ENCODE results near the gene ZFHX3. TPM values are rescaled to one million over a fixed set of nuclear protein-coding genes. Genes with fewer than 3 reads are reported as not detected.

The ZFHX3 gene
- total RNA-seq, 2 experiments from 2014 or later = 0.15 to 0.32 TPM

DNA sequence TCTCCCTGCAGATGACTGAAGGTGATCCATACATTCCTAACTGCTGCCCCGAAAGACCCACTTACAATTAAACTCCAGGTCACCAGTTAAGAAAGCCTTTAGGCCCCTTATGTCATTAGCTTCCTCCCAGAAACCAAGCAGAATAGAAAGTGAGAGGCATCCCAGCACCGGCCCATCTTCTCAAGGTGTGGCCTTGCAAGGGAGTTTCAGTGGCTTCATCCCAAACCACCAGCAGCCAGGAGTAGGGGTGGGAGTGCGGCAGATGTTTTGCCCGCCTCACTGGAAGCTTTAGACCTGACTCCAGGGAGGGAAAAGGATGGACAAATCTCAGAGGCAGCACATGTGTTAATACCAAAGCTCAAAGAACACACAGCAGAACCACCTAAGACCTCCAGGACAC, 5.1 kb downstream of the ZFHX3 start:
- CTCF ChIA-PET = no interaction called here
- POLR2A ChIA-PET = no interaction called here

DNA sequence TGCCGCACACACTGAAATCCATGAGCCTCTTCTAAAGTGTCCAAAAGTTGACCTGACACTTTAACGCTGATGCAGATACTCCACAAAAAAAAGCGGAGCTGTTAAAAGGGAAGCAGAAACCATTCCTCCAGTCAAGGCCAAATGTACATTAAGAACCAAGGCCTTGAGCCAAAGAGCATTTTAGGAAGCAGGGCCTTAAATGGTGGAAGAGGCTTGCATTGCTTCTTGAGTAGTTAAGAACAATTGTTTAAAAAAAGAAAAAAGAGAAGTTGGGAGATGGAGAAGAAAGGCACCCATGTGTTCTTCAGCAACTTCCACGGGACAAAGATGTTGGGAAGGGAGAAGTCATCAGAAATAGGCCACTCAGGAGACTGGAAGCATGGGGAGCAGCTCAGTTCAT, 6.3 kb downstream of the ZFHX3 start:
- ChIA-PET POLR2A (no interaction called here), CTCF (no interaction called here)

DNA sequence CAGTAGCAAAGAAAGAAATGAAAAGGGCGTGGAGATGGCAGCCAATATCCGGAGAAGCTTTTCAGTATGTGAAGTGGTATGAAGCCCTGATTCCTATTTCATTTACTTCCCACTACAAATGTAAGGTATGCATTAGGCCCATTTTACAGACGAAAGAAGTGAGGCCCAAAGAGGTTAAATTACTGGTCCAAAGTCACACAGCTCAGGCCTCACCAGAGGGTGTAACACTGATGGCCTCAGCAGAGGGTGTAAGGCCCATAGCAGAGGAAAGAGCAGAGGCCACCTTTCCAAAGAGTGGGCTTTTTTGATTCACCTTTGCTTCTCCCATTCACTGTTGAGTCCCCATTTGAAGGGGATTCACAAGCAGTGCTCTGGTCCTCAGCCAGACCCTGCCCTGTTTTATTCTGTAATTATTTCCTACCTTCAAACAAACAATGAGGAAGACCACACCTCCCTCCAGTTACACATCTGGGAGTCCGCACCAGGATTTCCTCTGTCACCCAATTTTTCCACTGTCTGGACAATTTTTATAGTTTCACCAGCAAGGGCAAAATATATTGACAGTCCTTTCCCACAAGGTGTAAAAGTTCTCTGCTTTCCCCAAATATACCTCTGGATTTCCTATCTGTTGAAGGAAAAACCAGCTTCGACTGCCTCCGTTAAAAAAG, 7.1 kb downstream of the ZFHX3 start:
- ChIA-PET POLR2A (no interaction called here), CTCF (no interaction called here)

DNA sequence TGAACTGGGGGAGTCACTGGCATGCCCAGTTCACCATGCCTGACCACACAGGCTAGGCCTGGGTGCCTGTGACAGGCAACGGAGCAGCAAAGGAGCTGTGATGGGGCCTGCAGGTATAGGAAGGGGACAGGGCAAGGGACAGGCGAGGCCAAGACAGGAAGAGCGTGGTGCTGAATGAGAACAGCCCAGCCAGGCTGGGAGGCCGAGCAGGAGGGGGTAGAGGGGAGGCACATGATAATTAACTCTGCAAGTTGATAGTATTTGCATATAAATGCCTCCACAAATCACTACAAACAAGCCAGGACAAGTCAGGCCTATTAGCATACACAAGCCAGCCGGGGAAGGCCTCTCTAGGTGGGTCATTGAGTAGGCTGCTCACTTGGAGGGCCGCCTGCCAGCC, 7.8 kb downstream of the ZFHX3 start:
- POLR2A ChIA-PET = no interaction called here
- CTCF ChIA-PET = no interaction called here

DNA sequence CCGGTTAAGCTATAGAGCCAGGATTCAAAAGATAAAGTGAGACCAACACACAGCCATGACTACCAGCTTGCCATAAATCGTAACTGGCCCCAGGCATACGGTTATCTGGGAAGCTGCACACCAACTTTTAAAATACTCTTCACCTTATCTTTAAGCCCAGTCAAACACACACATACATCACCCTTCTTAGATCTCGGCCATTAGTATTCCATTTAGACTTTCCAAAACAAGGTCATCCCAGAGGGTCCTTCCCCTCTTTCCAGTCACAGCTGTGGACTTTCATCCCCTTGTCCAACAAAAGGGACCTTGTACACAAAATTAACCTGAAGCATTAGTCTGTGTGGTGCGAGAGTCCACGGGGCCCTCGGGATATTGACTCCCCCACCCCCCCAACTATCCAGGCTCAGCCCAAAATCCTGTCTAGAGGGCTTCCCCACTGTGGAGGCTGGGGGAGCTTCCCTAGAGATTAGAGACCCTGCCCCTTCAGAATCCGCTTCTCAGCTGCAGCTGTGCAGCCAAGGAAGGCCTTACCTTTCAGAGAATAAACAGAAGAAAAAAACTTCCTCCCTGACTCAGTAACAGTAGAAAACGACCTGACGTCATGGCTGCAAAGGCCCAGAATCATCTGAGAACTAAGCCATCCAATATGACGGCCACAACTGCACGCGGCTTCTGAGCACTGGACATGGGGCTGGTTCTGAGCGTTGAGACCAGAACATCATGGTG, 9.9 kb downstream of the ZFHX3 start:
- POLR2A ChIA-PET = no interaction called here
- CTCF ChIA-PET = no interaction called here

DNA sequence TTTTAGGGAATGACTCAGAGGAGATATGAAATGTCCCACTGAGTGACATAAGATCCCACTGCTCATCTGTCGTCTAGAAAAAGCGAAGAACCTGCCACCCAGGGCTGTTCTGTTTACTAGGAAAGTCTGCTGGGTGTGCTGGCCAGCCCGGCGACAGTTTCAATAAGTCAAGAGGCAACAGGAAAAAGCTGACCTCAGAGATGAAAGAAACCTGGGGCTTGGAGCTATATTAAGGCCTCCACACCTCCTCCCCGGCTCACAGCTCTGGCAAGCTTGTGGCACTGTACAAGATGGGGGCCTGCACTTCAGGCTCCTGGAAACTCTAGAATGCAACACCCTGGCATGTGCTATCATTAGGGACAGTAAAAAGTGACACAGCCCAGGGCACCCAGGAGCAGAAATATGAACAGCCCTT, 10.6 kb downstream of the ZFHX3 start:
- ChIA-PET CTCF (no interaction called here), POLR2A (no interaction called here)

DNA sequence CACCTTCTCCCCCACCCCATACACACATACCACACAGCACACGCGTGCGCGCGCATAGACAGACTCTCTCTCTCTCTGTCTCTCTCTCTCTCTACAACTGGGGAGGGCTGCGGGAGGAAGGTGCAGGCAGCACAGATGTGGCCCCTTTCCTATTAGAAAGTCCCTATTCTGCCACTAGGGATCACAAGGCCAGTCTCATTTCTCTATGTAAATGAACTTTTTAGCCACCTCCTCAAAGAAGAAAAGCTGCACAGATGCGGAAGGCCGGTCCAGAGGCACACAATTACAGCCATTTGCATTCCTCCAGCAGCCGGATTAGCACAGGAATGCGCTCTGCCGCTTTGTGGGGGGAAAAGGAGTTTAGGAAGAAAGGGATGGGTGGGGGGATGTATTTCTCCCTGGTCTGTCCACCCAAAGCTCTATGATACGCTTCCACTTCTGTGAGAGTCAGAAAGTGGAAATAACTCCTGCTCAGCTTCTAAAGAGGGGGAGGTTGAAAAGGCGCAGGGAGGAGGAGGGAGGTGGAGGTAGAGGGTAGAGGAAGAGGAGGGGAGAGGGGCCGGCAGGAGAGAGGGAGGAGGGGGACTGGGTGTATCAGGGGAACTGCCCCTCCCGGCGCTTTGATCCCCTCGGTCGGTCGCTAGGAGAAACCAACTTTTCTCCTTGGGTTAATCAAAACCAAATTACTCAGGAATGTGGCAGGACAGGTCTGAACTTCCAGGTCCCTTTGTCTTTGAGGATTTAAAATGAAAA, 11.7 kb downstream of the ZFHX3 start:
- POLR2A ChIA-PET = no interaction called here
- CTCF ChIA-PET = no interaction called here

DNA sequence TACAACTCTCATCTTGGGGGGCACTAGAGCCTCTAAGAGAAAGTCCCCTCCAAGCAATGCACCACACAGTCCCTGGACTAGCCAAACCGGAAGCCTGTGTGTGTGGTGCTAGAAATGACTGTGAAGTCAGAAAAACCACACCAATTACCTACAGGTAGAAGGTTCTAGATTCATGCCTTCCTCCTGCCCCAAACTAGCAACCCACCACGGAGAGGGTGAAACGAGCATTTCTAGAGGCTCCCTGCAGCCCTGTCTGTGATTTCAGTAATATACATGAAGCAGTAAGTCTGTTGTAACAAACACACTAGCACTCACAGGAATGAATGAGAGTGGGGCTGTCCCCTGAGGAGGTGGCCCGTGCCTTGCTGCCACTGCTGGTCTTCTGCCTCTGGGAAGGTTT, 13.6 kb downstream of the ZFHX3 start:
- ChIA-PET CTCF (no interaction called here), POLR2A (no interaction called here)

DNA sequence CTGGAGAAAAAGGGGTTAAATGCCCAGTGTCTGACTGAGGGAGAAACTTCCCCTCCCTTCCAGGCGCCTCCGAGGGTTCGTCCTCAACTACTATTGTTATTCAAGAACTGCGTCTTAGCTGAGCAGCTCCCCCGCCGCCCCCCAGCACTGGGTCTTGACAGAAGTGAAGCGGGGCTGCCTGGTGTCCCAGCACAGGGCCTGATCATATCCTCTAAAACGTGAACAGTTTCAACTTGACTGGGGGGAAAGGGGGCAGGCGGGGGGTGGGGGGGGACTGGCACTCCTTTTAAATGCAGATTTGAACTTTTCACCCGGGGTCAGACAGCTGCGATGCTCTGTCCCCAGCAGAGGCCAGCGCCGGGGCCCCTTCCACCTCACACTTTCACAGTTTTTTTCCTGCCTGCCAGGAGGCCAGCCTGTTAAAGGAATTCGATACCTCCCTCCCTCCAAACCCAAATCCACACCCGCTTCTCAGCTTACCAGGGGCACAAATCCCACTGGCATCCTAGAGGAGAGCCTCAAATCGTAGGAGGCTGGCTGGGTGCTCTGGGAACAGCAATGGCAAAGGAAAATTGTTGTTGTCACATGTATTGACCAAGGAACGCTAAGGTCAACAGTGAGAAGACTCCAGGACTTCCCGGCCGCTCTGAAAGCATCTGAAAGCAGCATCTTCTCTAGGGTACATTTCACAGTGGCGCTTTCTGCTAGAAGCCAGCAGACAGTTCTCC, 14.5 kb downstream of the ZFHX3 start:
- CTCF ChIA-PET = no interaction called here
- POLR2A ChIA-PET = no interaction called here

DNA sequence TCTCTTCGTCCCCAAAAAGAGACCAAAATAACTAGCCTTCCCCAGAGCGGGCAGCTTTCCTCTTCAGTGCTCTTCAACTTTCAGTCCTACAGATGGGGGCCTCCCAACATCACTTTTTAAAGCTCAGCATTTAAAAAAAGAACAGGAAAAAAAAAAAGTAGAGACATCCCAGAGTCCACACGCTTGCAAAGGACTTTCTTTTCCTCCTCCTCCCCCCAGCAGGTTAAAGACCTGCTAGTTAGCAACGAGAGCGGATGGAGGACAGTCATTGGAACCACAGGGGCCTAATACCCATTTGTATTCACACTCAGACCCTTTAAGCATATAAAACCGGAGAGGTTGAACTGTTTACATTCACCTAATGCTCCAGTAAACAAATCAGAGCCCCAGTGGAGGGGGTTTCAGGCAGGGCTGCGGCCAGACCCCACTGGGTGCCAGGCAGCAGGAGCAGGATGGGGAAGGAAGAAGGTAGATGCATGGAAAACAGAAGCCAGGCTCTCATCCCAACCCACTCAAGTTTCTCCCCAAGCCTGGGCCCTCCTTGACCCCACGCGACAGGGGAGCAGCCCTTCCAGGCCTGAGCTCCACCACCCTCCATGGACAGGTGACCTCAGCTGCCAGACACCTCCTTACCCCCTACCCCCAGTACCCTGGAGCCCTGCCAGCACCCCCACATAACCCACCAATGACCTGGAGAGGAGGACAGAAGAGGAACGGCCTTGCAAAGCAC, 15.2 kb downstream of the ZFHX3 start:
- ChIA-PET POLR2A (no interaction called here), CTCF (no interaction called here)

DNA sequence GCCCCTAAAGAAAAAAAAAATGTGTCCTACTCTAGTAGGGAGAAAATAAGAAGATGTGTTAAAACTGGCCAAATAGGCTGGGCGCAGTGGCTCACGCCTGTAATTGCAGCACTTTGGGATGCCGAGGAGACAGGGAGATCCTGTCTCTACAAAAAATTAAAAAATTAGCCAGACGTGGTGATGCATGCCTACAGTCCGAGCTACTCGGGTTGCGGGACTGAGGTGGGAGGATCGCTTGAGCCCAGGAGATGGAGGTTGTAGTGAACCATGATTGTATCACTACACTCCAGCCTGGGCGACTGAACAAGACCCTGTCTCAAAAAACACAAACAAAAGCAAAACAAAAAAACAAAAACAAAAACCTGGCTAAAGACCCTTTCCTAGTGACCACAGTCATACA, 15.9 kb downstream of the ZFHX3 start:
- POLR2A ChIA-PET = no interaction called here
- CTCF ChIA-PET = no interaction called here

DNA sequence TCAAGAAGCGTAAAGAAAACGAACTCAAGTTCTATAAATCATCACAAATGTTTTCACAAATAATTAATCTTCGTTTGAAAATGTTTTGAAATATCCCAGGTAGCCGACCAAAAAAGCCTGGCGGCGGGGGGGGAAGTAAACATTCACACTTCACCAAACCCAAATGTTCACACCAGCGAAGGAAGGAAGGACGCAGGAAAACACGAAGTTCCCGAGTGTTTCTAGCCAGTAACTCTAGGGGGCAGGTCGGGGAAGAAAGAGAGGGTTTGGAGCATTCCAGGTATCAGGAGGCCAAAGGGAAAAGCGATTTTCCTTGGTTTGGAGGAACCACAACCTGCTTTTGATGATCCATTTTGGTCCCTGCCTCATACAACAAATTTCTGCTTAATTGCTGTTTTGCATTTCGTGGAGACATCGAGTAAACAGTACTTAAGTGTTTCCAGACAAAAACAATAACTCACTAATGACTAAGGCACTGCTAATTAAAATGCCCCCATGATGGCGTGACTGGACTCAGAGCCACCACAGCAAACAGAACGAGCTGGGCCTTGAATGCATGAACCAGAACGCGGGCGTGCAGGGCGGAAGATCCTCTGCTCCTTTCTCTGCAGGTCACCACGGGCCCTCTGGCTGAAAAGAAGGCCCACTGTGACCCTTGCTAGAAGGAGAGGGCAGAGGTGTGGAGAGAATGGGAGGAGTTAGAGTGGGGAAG, 16.6 kb downstream of the ZFHX3 start:
- ChIA-PET CTCF (no interaction called here), POLR2A (no interaction called here)

DNA sequence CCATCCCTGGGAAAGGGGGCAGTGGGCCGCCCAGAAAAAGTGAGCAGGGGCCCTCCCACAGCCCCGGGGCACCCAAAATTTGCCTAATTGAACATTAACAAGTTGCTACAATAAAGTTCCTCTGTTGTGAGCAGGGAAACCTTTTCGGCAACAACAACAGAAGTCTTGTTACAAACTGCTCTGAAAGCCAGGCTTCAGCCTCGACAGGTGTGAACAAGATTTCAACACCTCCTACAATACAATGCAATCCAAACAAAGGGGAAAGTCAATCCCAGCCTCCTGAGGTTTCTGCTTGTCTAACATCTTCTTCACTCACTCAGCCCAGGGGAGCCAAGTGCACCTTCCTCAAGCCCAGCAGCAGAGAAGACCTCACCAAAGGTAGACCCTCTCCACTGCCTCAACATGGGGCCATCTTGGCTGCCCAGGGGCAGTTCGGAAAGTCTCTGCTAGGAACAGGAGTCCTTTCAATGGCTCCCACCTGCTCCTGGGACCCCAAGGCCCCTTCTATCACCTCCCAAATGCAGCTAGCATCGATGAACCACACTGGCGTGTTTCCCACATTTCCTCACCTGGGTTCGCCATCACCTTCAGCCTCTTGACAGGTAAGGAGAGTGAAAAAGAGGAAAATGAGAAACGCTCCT, 19.1 kb downstream of the ZFHX3 start:
- CTCF ChIA-PET = no interaction called here
- POLR2A ChIA-PET = no interaction called here

DNA sequence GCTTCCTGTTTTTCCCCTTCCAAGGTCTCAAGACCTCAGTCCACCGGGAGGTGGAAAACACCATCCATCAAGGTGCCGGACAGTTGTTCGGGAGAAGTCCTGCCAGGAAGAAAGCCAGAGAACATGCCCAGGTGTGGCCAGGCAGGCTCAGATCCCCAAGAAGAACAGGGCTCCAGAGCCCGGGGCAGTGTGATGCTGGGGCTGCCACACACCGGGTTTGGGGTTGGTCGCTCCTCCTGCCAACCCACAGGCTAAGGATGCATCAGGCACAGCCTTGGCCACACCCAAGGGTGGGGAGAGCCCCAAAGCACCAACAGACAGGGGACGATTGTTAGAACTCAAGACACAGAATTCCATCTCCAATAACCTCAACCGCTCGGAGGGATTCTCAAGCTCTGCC, 19.7 kb downstream of the ZFHX3 start:
- POLR2A ChIA-PET = no interaction called here
- CTCF ChIA-PET = no interaction called here

DNA sequence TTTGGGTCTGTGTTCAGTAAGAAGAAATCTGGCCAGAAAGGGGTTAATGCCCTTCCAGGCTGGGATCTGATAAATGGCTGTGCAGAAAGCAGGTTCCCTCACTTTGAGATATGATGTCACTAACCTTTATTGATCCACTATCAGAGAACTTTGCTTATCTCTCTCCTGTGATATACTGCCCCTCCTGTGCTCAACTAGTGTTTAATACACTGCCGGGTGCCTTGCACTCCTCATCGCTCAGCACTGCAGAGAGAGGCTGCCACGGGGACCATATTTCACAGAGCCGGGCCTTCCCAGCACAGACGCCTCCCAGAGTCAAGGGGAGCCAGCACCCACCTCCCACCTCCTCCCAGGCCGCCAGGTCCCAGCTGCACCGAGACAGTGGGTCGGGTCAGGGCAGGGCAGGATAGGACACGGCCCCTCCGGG, 20.2 kb downstream of the ZFHX3 start:
- CTCF ChIA-PET = no interaction called here
- POLR2A ChIA-PET = no interaction called here

DNA sequence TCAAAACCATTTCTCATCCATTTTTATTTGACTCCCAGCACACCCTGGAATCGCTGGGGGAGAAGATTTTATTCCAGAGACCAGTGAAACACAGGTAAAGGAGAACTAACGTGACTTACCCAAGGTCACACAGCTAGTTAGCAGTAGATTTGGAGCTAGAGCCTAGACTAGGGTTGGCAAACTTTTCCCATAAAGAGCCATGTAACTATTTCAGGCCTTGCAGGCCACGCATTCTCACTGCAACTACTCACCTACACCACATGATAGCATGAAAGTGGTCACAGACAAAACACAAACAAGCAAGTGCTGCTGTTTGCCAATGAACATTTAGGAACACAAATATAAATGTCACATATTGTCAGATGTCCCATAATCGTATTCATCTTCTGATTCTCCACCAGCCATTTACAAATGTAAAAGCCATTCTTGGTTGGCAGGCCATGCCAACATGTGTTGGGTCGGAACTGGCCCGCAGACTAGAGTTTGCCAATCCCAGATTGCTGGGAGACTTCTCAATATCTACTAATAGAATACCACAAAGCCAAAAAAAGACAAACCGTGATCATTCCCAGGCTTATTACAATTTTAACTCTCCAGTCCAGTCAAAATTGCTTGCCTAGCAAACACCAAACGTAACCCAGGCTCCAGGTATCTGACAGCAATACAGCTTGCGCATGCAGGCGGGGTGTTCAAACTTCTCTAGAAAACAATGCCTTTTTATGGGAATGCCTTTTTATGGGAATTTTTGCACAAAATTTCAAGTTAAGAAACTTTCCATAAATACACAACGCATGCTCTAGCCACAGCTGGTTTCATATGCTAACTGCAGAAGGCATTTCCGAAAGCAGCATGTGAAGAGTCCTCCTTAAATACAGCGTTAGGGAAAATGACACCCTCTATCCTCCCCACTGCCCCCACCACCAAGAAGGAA, 20.9 kb downstream of the ZFHX3 start:
- ChIA-PET CTCF (no interaction called here), POLR2A (no interaction called here)

DNA sequence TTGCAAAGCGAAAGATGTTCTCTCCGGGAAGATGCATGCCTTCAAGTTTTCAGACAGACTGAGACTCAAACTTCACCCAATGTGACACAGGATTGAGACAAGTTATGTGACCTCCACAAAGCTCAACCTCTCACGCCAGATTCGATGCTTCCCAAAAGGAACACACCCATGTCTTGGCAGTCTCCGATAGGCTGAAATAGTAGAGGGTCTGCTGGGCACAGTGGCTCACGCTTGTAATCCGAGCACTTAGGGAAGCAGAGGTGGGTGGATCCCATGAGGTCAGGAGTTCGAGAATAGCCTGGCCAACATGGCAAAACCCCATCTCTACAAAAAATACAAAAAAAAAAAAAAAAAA, 22.1 kb downstream of the ZFHX3 start:
- CTCF ChIA-PET = no interaction called here
- POLR2A ChIA-PET = no interaction called here

DNA sequence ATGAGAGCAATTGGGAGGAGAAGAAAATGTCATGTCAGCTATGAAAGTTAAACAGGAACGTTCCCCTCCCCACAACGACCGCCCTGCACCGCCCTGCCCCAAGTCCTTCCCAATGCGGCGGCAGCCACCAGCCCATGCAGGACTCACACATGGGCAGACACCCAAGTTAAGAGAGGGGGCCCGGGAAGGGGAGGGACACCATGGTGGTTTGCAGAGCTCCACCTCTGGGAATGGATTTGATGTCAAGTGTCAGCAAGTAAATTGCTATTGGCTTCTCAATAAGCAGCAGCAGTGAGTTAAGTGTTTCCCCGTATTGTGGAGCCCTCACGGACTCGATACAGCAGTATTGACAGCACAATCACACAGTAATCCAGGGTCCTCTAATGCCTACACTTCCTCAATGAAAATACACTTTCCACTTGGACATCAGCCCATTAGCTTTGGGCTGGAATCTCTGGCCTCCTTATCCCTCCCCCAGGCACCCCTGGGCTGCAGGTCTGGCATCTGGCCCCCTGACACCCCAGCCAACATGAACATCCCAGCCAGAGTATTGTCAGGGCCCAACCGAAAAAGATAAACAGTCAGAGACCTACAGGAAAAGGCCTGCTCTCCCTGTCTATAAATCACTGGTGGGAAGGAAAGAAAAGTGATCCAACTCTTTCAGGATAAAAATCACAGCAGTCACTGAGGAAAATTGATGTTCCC, 22.6 kb downstream of the ZFHX3 start:
- POLR2A ChIA-PET = no interaction called here

More for the DNA sequence above, 22.6 kb downstream of the ZFHX3 start:
- CTCF ChIA-PET = no interaction called here
